DND-41 (cell line): ENCODE results near the gene PHF2.

Source experiments
- ATAC-seq: fragments of 200-7000 bp; cut with Tn5 transposase; 3 replicates; pipeline ENCODE4 v1.9.1; 2021; ENCODE audit warnings: low read depth; ENCODE audit not compliant: insufficient read depth
- DNase-seq: peaks from one replicate; pipeline ENCODE4 v3.0.0-alpha.2; 2020
- H2AFZ ChIP-seq: 2 replicates; pipeline ENCODE4 v1.6.0; 2012; ENCODE audit warnings: low read depth, low read length
- H3K27ac ChIP-seq: 2 replicates; pipeline ENCODE4 v1.5.1; 2012; ENCODE audit warnings: low read length, inconsistent platforms
- H3K27me3 ChIP-seq: fragments of 200-600 bp; sonication (generic); 2 replicates; pipeline ENCODE4 v1.6.0; 2012; ENCODE audit warnings: low read length, mild to moderate bottlenecking, inconsistent platforms; ENCODE audit not compliant: insufficient read depth, poor library complexity
- H3K36me3 ChIP-seq: 2 replicates; pipeline ENCODE4 v1.5.1; 2012; ENCODE audit warnings: low read length, inconsistent platforms; ENCODE audit not compliant: insufficient read depth
- H3K4me1 ChIP-seq: 2 replicates; pipeline ENCODE4 v1.5.1; 2012; ENCODE audit warnings: mild to moderate bottlenecking, low read length; ENCODE audit not compliant: insufficient read depth
- H3K4me2 ChIP-seq: 2 replicates; pipeline ENCODE4 v1.6.0; 2012; ENCODE audit warnings: mild to moderate bottlenecking, moderate library complexity, low read length, inconsistent platforms; ENCODE audit not compliant: insufficient read depth
- H3K4me3 ChIP-seq, 2 experiments: fragments of 200-600 bp in 1 of 2; shearing (Covaris generic) in 1 of 2; 2 replicates each; pipeline ENCODE4 v1.5.1; 2012 to 2016; ENCODE audit warnings: inconsistent platforms in 2 of 2, low read length in 2 of 2, mild to moderate bottlenecking in 2 of 2, low read depth in 1 of 2, moderate library complexity in 1 of 2
- H3K79me2 ChIP-seq: 2 replicates; pipeline ENCODE4 v1.6.0; 2012; ENCODE audit warnings: low read length, inconsistent platforms; ENCODE audit not compliant: insufficient read depth
- H3K9ac ChIP-seq: 2 replicates; pipeline ENCODE4 v1.6.0; 2012; ENCODE audit warnings: low read depth, mild to moderate bottlenecking, inconsistent platforms, low read length, moderate library complexity
- H3K9me3 ChIP-seq: 2 replicates; pipeline ENCODE4 v1.5.1; 2012; ENCODE audit warnings: low read length, moderate library complexity, mild to moderate bottlenecking, inconsistent platforms; ENCODE audit not compliant: insufficient read depth, severe bottlenecking
- H4K20me1 ChIP-seq: 2 replicates; pipeline ENCODE4 v1.6.0; 2012; ENCODE audit warnings: low read length; ENCODE audit not compliant: insufficient read depth
- CTCF ChIP-seq: IDR thresholded peaks from 2 replicates; pipeline ENCODE4 v1.5.1; 2012; ENCODE audit warnings: borderline replicate concordance, low read length, moderate library complexity, mild to moderate bottlenecking; ENCODE audit not compliant: poor library complexity, severe bottlenecking; ENCODE audit errors: extremely low read depth
- EZH2 ChIP-seq: IDR thresholded peaks from 3 replicates; pipeline ENCODE4 v1.6.1; 2012; ENCODE audit warnings: borderline replicate concordance, low read depth, mild to moderate bottlenecking, moderate library complexity, low read length, inconsistent platforms; ENCODE audit not compliant: severe bottlenecking

The PHF2 gene

GRCh38 chr9:93677048-93677571, 100.7 kb downstream of the PHF2 start:
- H3K27ac ChIP-seq: no peak overlapping the region
- peaks cover 9% of the 10 kb centered on the region for H4K20me1 ChIP-seq
- peak; percentile 3 for DNase-seq
- H3K4me1 ChIP-seq: no peaks in the 10 kb centered on the region
- no peaks in the 10 kb centered on the region for H3K27me3 ChIP-seq
- no peak overlapping the region for H3K4me3 ChIP-seq
- H3K36me3 ChIP-seq: peaks cover 55% of the 10 kb centered on the region
- H3K79me2 ChIP-seq: no peaks in the 10 kb centered on the region
- ATAC-seq: no peak
- H3K9ac ChIP-seq: no peak overlapping the region
- no peak overlapping the region for H2AFZ ChIP-seq
- no peaks in the 10 kb centered on the region for H3K9me3 ChIP-seq
- no peak overlapping the region for H3K4me2 ChIP-seq
- no peak for TF ChIP-seq EZH2
- no peak for TF ChIP-seq CTCF

- no peak overlapping the region for H3K4me2 ChIP-seq
- H3K4me1 ChIP-seq: no peaks in the 10 kb centered on the region
- no peak overlapping the region for H3K9ac ChIP-seq
- H3K4me3 ChIP-seq: no peak overlapping the region
- H3K27me3 ChIP-seq: no peaks in the 10 kb centered on the region
- ATAC-seq: no peak
- no peaks in the 10 kb centered on the region for H3K9me3 ChIP-seq
- peaks cover 52% of the 10 kb centered on the region for H3K36me3 ChIP-seq
- no peak overlapping the region for H2AFZ ChIP-seq
- H4K20me1 ChIP-seq: peaks cover 5% of the 10 kb centered on the region
- DNase-seq: peak; percentile 2
- no peak overlapping the region for H3K27ac ChIP-seq
- H3K79me2 ChIP-seq: no peaks in the 10 kb centered on the region
- TF ChIP-seq EZH2: no peak
Measured at GRCh38 chr9:93677641-93678136, 101.3 kb downstream of the PHF2 start.

GRCh38 chr9:93678199-93679019, 102.0 kb downstream of the PHF2 start:
- ATAC-seq (no peak), DNase-seq (no peak)
- Histone ChIP-seq H4K20me1 (no peaks in the 10 kb centered on the region), H3K9ac (no peak overlapping the region), H3K9me3 (no peaks in the 10 kb centered on the region), H3K4me3 (no peak overlapping the region), H3K27me3 (no peaks in the 10 kb centered on the region), H3K79me2 (no peaks in the 10 kb centered on the region), H3K4me2 (no peak overlapping the region), H3K27ac (no peak overlapping the region), H2AFZ (no peak overlapping the region), H3K36me3 (peaks cover 45% of the 10 kb centered on the region), H3K4me1 (no peaks in the 10 kb centered on the region)
- TF ChIP-seq CTCF (no peak), EZH2 (no peak)
